GM19193 (cell line): Measurements from ENCODE around the gene HAAO.

ENCODE experiments used
- POLR2A ChIP-seq: IDR thresholded peaks from 4 replicates; pipeline ENCODE4 v1.6.1; 2011; ENCODE audit not compliant: insufficient read depth, insufficient read length; ENCODE audit errors: extremely low read depth

The HAAO gene

GRCh38 chr2:42787788-42788477, 4.5 kb downstream of the HAAO start:
- no peak for TF ChIP-seq POLR2A

DNA sequence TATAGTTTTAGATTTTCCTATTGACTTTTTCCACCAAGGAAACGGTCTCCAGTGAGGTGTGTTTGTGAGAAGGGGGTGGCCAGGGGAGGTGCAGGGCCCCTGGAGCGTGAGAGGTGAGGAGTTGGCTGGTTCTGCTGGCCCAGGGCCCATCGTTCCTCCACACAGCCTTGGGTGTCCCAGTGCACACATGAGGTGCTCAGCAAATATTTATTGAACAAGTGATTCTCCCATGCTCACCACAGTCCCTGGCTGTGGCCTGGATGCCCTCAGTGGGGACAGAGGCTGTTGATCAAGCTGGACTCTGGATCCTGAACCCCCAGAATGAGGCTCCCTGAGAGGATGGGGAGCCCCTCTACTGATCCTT, 5.0 kb downstream of the HAAO start:
- TF ChIP-seq POLR2A = no peak

- no peak for TF ChIP-seq POLR2A
Measured at GRCh38 chr2:42786561-42787345, 5.6 kb downstream of the HAAO start.

- TF ChIP-seq POLR2A = no peak
Measured at GRCh38 chr2:42784204-42784880, 8.0 kb downstream of the HAAO start.

GRCh38 chr2:42783511-42783910, 8.9 kb downstream of the HAAO start:
- TF ChIP-seq POLR2A = no peak

DNA sequence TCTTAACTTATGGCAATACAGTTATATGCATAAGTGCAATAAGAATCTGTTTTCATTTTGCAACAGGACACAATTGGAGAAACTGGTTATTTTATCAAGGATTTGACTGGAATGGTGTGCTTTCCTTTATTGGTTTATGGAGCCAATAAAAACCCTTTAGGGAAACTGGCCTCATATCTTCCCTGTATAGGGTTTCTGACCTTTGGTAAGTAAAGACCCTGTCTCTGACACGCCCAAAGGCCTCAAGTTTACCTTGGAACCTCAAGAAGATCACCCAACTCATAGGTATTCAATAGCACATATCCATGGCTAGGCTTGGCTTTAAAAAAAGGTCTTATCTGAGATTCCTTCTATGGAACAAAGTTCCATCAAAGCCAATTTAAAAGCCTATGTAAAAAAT, 11.2 kb downstream of the HAAO start:
- no peak for TF ChIP-seq POLR2A

- TF ChIP-seq POLR2A = no peak
Measured at GRCh38 chr2:42777883-42778805, 14.2 kb downstream of the HAAO start.

GRCh38 chr2:42775810-42776209, 16.6 kb downstream of the HAAO start:
- TF ChIP-seq POLR2A = no peak

DNA sequence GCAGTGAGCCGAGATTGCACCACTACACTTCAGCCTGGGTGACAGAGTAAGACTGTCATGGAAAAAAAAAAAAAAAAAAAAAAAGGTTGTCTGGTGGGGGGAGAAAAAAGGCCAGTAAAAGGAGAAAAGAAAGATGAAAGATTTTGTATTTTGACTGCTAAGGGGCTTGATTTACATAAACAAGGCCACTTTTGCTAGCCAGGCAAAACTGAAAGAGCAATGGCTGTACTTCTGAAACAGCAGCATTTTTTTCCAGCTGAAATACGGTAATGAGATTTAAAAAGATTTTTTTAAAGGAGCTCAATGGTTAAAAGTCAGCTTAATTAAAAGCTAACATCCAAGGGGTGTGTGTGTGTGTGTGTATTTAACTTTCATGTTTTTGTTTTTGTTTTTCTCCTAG, 17.2 kb downstream of the HAAO start:
- no peak for TF ChIP-seq POLR2A

DNA sequence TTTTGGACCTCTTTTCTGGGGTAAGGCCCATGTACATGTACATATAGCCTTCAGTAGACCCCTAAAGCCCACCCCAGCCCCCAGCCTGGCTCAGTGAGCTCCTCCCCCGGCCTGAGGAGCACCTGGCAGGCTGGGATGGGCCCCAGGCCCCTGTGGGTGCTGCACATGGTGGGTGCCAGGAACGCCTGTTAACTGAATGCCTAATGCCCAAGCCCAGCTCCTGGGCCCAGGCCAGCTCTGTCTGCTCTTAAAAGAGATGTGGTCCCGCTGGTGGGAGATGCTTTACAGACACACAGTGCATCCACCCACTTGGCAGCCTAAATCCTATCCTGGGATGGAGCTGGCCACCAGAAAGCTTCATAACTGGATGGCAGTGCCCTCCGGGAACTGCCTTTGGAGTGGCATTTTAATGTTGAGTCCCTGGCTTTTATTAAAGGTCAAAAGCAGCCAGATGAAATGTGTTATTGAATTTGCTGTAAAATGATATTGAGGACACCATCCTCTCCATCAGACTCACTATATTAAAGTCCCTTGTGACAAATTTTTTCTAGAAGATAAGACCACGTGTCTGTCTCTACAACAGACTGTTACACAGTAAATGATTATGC, 20.7 kb downstream of the HAAO start:
- no peak for TF ChIP-seq POLR2A

DNA sequence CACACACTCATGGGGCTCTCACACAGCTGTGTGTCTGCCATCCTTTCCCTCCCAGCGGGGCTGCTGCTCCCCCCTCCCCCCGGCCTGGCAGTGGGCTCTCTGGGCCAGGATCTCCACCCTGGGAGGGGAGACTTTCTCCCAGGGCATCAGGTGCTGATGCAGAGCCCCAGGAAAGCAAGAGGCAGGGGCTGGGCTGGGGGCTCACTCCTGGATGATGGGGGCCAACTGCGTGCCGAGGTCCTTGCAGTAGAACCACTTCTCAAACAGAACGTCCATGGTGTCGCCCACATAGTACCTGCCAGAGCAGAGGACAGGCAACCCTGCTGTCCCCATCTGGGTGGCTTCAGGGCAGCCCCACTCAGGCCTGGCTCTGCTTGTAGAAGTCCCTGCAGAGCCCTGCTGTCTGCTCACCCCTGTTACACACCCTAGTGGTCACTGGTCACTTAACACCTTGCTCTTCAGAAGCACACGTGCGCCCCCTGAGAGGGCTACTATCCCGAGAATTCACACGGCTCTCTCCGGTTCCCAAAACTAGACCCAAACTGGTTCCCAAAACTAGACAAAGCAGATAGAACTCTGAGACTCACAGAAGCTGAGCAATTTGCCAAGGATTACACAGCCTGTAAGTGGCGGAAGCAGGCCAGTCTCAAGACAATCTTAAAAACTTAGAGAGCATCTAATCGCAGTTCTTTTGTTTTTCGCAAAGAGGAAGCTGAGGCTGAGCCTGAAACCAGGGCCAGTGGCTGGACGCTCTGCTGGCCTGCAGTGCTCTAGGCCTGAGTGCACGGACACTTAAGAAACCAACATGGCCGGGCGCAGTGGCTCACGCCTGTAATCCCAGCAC, 21.9 kb downstream of the HAAO start:
- TF ChIP-seq POLR2A = no peak

DNA sequence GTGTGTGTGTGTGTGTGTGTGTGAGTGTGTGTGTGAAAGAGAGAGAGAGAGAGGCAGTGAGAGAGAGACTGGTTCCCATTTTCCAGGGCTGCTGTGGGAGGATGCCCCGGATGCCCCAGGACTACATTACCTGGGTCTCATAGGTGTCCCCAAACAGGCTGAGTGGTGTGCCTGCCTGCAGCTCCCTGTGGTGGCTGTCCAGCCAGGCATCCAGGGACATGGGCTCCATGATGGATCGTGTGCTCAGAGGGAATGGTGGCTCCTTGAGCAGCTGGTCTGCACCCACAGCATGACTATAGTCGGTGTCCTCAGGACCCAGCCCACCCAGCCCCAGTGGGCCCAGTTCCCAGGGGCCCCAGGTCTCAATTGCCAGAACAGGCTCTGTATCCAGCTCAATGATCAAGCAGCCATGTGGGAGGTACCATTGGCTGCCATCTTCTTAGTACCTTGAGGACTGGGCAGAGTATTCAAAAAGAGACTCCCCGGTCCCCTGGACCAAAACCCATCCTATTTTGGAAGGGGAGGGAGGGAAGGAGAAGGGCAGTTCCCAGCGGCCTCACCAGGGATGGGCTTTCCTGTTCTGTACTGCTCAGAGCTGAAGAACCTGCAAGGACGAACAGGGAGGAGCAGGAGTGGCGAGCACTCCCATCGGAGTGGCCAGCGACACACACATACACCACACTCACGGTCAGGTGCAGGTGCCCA, 22.6 kb downstream of the HAAO start:
- TF ChIP-seq POLR2A = no peak

GRCh38 chr2:42768706-42769256, 23.6 kb downstream of the HAAO start:
- no peak for TF ChIP-seq POLR2A
